CD4-positive, alpha-beta T cell (primary cell): Measurements from ENCODE around the gene NPBWR2. TPM values are rescaled to one million over a fixed set of nuclear protein-coding genes. Genes with fewer than 3 reads are reported as not detected.

Experiments used
- ATAC-seq: fragments of 200-7000 bp; cut with Tn5 transposase; one replicate; pipeline ENCODE4 v1.10.0; 2022; ENCODE audit warnings: mild to moderate bottlenecking; ENCODE audit not compliant: poor library complexity
- CTCF ChIA-PET: fragments of 350-600 bp; sonication (Branson Sonifier 250); formaldehyde crosslinking; loops from one replicate; lab custom pipeline; 2021; ENCODE audit warnings: antibody characterized with exemption, inconsistent platforms; lab: Charles Lee
- POLR2A ChIA-PET: fragments of 350-600 bp; sonication (Branson Sonifier 250); formaldehyde crosslinking; loops from one replicate; lab custom pipeline; 2021; ENCODE audit warnings: antibody characterized with exemption, inconsistent platforms; lab: Charles Lee
- DNase-seq, 14 experiments: peaks; one replicate each; pipeline ENCODE4 v3.0.0-alpha.2; 2013 to 2020; ENCODE audit warnings: mixed read lengths in 2 of 14
- H3K27ac ChIP-seq, 2 donors: one replicate each; pipeline versions ENCODE4 v1.5.1 to v1.7.0; 2013; ENCODE audit warnings: low read length in 2 of 2, low read depth in 1 of 2, mild to moderate bottlenecking in 1 of 2
- H3K27me3 ChIP-seq, 2 experiments: 1 replicate in 1 of 2; 2 replicates in 1 of 2; pipeline versions ENCODE4 v1.6.1 to v1.7.0; 2013; ENCODE audit warnings: low read length in 2 of 2, control low read depth in 1 of 2, mild to moderate bottlenecking in 1 of 2, moderate library complexity in 1 of 2; ENCODE audit not compliant: insufficient read depth in 2 of 2, control insufficient read depth in 1 of 2
- H3K36me3 ChIP-seq: one replicate; pipeline ENCODE4 v1.6.1; 2013; ENCODE audit warnings: low read length, control low read depth; ENCODE audit not compliant: insufficient read depth
- H3K4me1 ChIP-seq: one replicate; pipeline ENCODE4 v1.6.1; 2013; ENCODE audit warnings: low read length, control low read depth; ENCODE audit not compliant: insufficient read depth
- H3K4me3 ChIP-seq: one replicate; pipeline ENCODE4 v1.5.1; 2013; ENCODE audit warnings: mild to moderate bottlenecking, low read length, moderate library complexity
- H3K9me3 ChIP-seq, 2 experiments: 1 replicate in 1 of 2; 2 replicates in 1 of 2; pipeline versions ENCODE4 v1.6.1 to v1.7.0; 2013; ENCODE audit warnings: low read length in 2 of 2, mild to moderate bottlenecking in 2 of 2, control low read depth in 1 of 2, moderate library complexity in 1 of 2; ENCODE audit not compliant: control insufficient read depth in 1 of 2, insufficient read depth in 1 of 2
- H3K27ac Mint-ChIP-seq: one replicate; pipeline ENCODE4 v1.8.0; 2020; ENCODE audit warnings: mixed read lengths
- H3K27me3 Mint-ChIP-seq: one replicate; pipeline ENCODE4 v1.8.0; 2021; ENCODE audit warnings: mixed read lengths
- H3K36me3 Mint-ChIP-seq: one replicate; pipeline ENCODE4 v1.8.0; 2021; ENCODE audit warnings: low read depth, mixed read lengths
- H3K4me1 Mint-ChIP-seq: one replicate; pipeline ENCODE4 v1.8.0; 2021; ENCODE audit warnings: low read depth, mixed read lengths
- H3K4me3 Mint-ChIP-seq: one replicate; pipeline ENCODE4 v1.8.0; 2020; ENCODE audit warnings: mild to moderate bottlenecking, mixed read lengths
- H3K9me3 Mint-ChIP-seq: one replicate; pipeline ENCODE4 v1.8.0; 2020; ENCODE audit warnings: mixed read lengths
- intact Hi-C, 2 experiments: fragments of 100-400 bp; cut with DNase I in 1 of 2; cut with micrococcal nuclease in 1 of 2; formaldehyde crosslinking; loops; one replicate each; pipeline versions ENCODE4 v1.15.1 to v1.9.0; 2023 to 2025; cut with DNase I, micrococcal nuclease
- total RNA-seq, 174 experiments: library from RNA in 2 of 174; stranded (reverse) in 2 of 174; gene quantifications; one replicate each; pipeline ENCODE4 v1.2.3 and lab custom pipeline; 2021 to 2026
- TF ChIP-seq, protein P1 (sequence below): fragments of 200-600 bp; IDR thresholded peaks from one replicate; pipeline ENCODE4 v1.8.0; 2022; ENCODE audit warnings: antibody characterized with exemption, mild to moderate bottlenecking

NPBWR2 gene
- total RNA-seq, 2 experiments from 2014 or later: 0.38 to 0.47 TPM

DNA sequence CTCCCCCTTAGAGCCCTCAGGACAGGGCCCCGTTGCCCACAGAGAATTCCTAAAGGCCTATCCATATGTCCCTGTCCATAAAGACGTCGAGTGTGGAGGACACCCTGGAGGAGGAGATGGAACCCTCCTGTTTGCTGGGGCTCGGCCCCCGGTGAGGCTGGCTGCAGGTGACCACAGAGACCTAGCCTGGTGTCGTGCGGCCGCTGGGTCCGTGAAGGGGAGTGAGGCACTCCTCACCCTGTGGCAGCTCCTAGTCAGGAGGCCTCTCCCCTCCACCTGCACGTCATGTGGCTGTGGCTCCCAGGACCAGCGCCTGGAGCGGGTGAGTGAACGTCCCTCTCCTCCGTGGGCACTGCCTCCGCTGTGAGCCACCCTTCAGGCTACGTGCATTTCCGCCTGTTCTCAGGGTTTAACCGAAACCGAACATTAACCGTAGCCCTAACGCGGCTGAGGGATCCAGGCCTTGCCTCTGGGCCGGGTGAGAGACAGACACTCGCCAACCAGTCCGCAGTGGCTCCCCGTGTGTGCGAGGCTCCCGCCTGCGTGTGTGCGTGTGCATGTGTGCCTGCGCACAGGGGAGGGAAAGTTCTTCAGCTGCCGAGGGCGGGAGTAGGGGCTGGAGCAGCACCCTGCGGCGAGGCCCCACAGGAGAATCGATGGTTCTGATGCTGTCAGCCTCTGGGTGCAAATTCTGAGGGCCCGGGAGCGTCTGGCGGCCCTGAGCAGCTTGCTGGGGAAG, 50.3 kb downstream of the NPBWR2 start:
- intact Hi-C loops: loop anchor here in 1 of 2 experiments (1.0 to 2.0 kb wide), 4 partner anchors 18 to 519 kb away; no protein-coding TSS in a partner anchor
- H3K27ac Mint-ChIP-seq: peak overlapping the region; percentile 39

DNA sequence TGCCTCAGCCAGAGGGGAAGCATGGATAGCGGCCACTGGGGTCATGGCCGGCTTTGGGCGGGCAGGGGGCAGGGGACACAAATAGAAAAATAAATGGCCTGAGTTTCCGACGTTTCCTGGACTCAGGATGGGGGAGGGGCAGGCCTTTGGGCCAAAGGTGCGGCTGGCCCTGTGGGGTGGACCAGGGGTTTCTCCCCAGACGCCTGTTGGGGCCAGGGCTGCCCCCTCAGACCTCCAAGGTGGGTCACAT, 50.8 kb downstream of the NPBWR2 start:
- Mint-ChIP-seq H3K27me3 (peaks cover 24% of the 10 kb centered on the region), H3K36me3 (no peaks in the 10 kb centered on the region), H3K27ac (no peak overlapping the region), H3K4me3 (no peak overlapping the region), H3K9me3 (no peaks in the 10 kb centered on the region), H3K4me1 (peaks cover 4% of the 10 kb centered on the region)
- Histone ChIP-seq H3K27me3 (peaks cover 19 to 20% of the 10 kb centered on the region in 2 experiments), H3K36me3 (no peaks in the 10 kb centered on the region), H3K4me3 (no peak overlapping the region), H3K27ac (no peak overlapping the region), H3K9me3 (peaks cover 0 to 10% of the 10 kb centered on the region in 2 experiments), H3K4me1 (peaks cover 17% of the 10 kb centered on the region)
- intact Hi-C loops: loop anchor here in 1 of 2 experiments (2.0 kb wide), 1 partner anchor 270 kb away; no protein-coding TSS in a partner anchor
- no peak for ATAC-seq
- ChIA-PET POLR2A (interaction anchor here (1.3 to 2.8 kb wide), 4 partner anchors 13 to 100 kb away, joined by 3 to 13 read pairs (median 5); partner anchors contain the start of genes PRPF6 and UCKL1), CTCF (no interaction called here)
- DNase-seq: no peak
- TF ChIP-seq, protein P1, sequence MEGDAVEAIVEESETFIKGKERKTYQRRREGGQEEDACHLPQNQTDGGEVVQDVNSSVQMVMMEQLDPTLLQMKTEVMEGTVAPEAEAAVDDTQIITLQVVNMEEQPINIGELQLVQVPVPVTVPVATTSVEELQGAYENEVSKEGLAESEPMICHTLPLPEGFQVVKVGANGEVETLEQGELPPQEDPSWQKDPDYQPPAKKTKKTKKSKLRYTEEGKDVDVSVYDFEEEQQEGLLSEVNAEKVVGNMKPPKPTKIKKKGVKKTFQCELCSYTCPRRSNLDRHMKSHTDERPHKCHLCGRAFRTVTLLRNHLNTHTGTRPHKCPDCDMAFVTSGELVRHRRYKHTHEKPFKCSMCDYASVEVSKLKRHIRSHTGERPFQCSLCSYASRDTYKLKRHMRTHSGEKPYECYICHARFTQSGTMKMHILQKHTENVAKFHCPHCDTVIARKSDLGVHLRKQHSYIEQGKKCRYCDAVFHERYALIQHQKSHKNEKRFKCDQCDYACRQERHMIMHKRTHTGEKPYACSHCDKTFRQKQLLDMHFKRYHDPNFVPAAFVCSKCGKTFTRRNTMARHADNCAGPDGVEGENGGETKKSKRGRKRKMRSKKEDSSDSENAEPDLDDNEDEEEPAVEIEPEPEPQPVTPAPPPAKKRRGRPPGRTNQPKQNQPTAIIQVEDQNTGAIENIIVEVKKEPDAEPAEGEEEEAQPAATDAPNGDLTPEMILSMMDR: no peak

More for the DNA sequence above, 50.3 kb downstream of the NPBWR2 start:
- TF ChIP-seq, protein P1: no peak
- ATAC-seq (peak; percentile 69), DNase-seq (peak in 3 of 14 experiments; percentile 19 to 53 (median 38))
- Histone ChIP-seq H3K9me3 (peaks cover 0 to 8% of the 10 kb centered on the region in 2 experiments), H3K4me3 (peak overlapping the region; percentile 27), H3K36me3 (no peaks in the 10 kb centered on the region), H3K4me1 (peaks cover 18% of the 10 kb centered on the region), H3K27me3 (peaks cover 14 to 16% of the 10 kb centered on the region in 2 experiments), H3K27ac (no peak overlapping the region)
- Mint-ChIP-seq H3K36me3 (no peaks in the 10 kb centered on the region), H3K4me1 (peaks cover 4% of the 10 kb centered on the region), H3K27me3 (peaks cover 19% of the 10 kb centered on the region), H3K9me3 (no peaks in the 10 kb centered on the region), H3K4me3 (peak overlapping the region; percentile 49)
- ChIA-PET POLR2A (interaction anchor here (0.7 to 2.8 kb wide), 7 partner anchors 13 to 535 kb away, joined by 3 to 13 read pairs (median 4); partner anchors contain the start of genes PRPF6 and UCKL1), CTCF (interaction anchor here (0.7 to 2.3 kb wide), 6 partner anchors 14 to 76 kb away, joined by 3 to 19 read pairs (median 3); partner anchors contain the start of genes OPRL1, PRPF6 and RGS19)

DNA sequence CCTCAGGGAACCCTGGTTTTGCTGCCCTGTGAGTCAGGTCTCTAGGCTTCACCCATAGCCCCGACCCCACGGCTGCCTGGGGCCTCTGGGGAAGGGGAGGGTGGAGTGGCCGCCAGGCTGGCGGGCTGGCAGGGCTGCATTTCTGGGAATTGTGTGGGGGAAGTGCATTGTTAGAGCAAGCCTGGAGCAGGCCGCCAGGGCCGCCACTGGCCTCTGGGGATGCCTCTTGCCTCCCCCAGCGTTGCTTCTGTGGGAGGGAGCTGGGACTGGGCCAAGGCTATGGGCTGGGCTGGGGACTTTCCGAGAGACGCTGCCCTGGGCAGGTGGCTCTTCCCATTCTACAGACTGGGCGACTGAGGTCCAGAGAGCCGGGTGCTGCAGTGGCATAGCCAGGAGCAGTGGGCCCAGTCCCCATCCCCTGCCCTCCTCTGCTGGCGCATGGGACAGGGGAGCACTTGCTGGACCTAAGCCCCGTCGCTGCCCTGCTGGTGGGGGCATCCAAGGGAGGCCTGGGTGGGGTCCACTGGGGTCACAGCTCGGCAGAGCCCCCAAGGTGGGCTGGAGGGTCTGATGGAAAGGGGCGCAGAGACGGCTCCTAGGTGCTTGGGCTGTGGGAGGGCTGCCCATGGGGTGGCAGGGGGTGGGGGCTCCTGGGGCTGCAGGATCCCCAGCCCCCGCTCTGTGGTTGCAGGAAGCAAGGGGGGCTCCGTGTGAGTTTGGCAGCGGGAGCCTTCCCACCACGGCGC, 51.3 kb downstream of the NPBWR2 start:
- no peak overlapping the region for H3K4me3 Mint-ChIP-seq
- peaks cover 25% of the 10 kb centered on the region for H3K27me3 Mint-ChIP-seq
- H3K9me3 Mint-ChIP-seq: no peaks in the 10 kb centered on the region
- Histone ChIP-seq H3K4me1 (peaks cover 17% of the 10 kb centered on the region), H3K36me3 (no peaks in the 10 kb centered on the region), H3K4me3 (no peak overlapping the region), H3K9me3 (peaks cover 0 to 14% of the 10 kb centered on the region in 2 experiments), H3K27me3 (peaks cover 24 to 25% of the 10 kb centered on the region in 2 experiments), H3K27ac (no peak overlapping the region)
- DNase-seq (no peak), ATAC-seq (no peak)
- ChIA-PET CTCF (no interaction called here), POLR2A (interaction anchor here (1.3 to 2.8 kb wide), 3 partner anchors 12 to 75 kb away, joined by 3 to 13 read pairs (median 6); partner anchors contain the start of gene PRPF6)
- TF ChIP-seq, protein P1: no peak
- intact Hi-C loops: loop anchor here in 1 of 2 experiments (2.0 kb wide), 1 partner anchor 269 kb away; no protein-coding TSS in a partner anchor
- H3K36me3 Mint-ChIP-seq: no peaks in the 10 kb centered on the region
- H3K27ac Mint-ChIP-seq: no peak overlapping the region
- peaks cover 4% of the 10 kb centered on the region for H3K4me1 Mint-ChIP-seq
